COLO668 (cell line): ENCODE results near the gene RASL11B.

Source experiments
- DNase-seq: peaks from one replicate; lab custom pipeline; 2025; ENCODE audit not compliant: unreplicated experiment; lab: John Stamatoyannopoulos, UW

RASL11B gene

DNA sequence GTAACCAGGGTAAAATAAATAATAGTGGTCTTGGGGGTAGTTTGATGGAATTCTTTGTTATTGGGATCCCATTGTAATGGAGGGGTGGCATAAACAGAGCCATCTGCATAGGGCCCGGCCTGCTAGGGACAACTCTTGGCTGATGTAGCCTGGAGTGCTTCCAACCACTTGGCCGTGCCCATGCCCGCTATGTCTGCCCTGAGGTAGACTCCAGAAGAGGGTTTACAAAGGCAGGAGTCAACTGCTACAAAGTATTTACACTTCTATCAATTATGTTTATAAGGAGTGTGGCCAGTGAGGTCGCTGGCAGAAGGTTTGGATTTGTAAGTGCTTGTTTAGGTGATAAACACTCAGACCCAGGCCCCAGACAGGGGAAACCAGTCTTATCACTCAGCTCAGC lies 8.1 kb downstream of the RASL11B start:
- peak; percentile 12 for DNase-seq

DNA sequence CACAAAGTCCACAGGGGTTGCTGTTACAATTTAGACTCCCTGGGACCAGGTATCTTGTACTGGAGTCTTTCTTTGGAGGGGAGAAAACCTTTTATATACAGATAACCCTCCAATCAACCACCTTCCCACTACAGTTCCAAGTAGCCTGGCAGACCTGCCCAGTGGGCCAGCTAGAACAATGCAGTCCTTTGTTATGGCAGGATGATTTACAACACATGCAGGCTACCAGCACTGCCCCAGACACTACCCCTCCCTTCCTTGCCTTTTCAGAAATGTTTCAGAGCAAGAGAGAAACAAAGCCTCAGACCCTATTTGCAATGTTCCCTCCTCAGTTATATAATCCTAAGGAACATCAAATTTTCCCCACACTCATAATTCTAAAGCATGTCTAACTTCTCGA lies 11.1 kb downstream of the RASL11B start:
- DNase-seq = no peak

DNA sequence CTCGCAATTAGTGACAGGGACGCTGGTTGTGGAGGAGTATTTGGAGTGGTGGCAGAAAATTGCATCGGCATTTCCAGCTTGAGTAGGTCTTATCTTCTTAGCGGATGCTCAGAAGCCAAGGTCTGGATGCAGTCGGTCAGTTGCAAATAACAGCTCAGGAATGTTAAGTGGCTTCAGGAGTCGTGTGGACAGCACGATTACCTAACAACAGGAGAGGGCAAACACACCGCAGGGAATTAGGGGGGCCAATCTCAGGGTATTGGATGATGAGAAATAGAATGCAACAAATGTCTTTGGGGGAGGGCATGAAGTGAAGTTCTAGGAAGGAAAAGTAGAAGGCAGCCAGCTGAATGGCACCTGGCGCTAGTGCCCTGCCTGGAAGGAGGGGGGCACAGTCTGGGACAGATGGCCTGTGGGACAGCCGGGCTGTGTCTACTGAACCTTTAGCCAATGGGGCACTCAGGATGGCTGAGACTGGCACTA lies 11.8 kb downstream of the RASL11B start:
- DNase-seq = no peak

DNA sequence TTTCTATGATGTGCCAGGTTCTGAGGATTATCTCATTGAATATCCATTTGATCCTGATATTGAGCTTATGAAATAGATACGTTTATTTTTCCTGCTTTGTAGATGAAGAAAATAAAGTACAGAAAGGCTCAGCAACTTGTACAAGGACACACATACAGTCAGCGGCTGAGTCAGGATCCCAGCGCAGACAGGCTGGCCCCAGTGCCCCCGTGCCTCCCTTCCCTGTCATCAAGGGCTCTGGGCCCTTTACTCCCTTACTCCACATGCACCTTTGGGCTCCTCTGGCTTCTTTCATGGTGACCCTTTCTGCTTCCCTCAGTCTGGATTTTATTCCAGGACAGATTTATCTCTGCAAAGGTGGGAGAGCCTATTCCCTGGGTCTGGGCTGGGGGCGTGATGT lies 12.8 kb downstream of the RASL11B start:
- DNase-seq = no peak

DNA sequence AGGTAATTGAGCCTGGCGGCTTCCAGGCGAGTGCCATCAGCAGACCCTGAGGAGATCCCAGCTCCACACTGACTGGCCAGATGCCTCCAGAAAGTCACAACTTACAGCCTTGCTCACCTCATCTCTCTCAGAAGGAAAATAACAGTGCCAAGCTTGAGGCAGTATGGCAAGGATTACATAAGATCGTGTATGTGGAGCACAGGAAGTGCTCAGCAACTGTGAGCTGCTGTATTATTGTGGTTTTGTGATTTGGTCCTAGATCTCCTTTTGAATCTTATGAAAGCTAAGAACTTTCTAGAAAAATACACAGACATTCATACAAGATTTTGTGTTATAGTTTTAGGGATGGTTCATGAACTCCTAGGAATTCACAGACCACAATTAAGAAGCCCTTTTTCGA lies 14.0 kb downstream of the RASL11B start:
- no peak for DNase-seq

DNA sequence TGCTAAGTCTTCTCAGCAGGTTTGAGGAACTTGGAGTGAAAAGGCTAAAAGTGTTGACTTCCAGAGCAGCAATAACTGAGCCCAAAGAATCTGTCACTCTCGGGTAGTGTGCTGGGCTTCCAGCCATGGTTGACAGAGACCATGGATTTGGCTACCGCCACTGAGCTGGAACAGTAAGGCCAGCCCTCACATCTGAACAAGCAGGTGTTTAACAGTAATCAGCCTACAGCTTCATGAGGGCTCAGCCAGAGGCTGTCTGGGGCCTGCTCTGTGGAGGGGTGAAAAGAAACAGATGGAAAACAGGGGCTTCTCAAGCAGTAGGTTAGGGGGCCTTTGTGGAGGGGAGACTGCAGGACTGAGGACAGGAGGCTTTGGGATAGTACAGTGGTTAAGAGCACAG lies 14.9 kb downstream of the RASL11B start:
- DNase-seq = no peak

DNA sequence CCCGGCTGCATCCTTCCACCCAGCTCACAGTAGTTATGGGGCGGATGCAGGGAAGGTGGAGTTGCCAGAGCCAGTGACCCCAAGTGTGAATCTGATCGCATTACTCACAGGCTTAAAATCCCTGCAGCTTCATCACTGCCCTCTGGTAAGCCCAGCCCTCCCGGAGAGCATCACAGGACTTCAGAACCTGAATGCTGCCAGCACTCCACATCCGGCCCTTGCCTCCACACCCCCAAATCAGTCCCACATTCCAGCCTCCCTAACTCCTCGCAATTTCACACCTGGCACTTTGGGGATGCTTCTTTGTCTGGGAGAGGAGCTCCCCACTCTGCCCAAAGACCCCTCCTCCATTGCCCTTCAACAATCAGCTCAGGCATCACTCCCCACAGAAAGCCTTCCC lies 15.6 kb downstream of the RASL11B start:
- DNase-seq = no peak

DNA sequence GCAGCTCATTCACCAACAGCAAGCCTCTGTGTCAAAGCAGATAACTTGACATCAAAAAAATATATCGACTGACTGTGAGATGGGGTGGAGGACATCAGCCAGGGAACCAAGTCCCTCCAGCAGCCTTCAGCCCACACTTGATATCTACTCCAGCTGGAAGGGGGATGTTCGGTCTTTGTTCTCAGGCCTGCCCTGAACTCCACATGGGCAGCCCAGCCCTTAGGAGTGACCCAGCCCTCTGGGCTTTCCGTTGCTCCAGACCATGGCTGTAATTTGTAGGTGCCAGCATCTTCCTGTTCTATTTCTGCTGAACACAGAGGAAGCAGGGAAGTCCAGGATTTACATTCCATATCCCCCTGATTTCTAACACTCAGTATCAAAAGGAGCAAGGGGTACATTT lies 17.4 kb downstream of the RASL11B start:
- DNase-seq = no peak

DNA sequence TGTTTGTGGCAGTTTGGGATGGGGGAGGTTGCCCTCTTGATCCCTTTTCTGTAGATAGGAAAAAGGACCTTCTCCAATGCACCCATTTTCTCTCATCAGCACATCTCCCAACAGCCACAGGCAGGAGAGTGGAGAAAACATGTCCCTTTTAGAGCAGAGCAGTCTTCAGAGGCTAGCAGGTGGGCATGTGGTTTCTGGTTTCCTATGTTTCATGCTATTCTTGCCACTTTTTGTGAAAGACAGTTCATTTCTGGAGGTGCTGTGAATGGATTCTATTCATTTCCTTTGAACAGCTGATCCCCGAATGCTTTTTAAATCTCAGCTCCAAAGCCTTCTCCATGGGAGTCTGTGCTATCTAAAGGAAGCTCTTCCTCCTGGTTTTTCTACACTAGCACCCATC lies 18.9 kb downstream of the RASL11B start:
- DNase-seq = no peak

DNA sequence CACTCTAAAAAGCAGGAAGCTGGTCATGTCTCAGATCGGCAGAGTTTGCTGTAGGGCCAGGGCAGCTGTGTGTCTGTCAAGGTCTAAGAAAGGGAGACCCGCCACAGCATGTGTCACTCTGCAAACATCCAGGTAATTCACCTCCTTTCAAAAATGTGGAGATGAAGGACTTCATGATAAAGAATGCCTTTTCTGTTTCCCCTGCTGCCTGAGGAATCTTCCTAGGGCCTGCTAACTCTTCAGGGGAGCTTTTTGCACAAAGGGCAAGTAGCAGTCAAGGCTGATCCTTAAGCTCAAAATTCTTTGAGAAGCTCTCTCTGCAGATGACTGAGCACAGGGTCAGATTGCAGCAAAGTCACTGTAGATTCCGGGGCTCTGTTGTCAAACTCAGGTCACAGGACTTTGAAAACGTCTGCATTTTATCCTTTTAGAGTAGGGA lies 21.1 kb downstream of the RASL11B start:
- DNase-seq = no peak

DNA sequence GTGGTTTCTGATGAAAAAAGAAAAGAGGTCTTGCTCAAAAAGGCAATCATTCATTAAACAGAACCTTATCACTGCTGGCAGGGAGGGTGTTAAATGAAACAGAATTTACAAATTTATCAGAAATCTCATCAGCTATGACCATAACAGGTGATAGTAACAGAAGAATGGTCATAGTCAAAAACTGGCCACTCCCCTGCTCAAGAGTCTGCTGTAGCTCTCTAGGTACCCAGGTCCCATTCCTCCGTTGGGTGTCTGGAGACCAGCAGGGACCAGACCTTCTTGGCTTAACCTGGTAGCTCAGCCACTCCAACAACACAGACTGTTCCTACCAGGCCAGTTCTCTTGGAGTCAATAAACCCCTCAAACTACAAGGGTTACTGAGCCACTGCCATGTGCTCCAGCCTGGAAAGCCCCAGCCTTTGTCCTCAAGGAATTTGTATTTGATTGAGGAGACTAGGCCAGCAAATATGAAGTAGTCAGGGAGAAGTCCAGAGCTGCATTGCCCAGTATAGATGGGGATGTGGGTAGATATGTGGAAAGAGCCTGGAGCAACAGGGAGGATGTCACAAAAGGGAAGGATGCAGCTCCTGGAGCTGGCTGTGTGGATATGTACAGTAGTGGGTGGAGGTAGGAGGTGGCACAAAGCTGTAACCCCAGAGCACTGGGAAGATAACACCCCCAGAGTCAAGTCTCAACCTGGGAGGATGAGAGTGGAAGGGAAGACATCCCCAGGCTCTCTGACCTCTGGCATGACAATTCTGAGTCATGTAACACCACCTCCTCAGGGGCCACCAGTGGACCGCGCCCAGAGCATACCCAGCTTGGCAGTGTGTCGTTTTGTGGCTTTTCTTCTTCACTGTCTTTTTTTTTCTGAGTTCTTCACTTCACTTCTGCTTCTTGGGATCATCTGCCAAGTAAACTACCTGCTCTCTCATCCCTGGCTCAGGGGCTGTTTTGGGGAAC lies 21.9 kb downstream of the RASL11B start:
- no peak for DNase-seq

DNA sequence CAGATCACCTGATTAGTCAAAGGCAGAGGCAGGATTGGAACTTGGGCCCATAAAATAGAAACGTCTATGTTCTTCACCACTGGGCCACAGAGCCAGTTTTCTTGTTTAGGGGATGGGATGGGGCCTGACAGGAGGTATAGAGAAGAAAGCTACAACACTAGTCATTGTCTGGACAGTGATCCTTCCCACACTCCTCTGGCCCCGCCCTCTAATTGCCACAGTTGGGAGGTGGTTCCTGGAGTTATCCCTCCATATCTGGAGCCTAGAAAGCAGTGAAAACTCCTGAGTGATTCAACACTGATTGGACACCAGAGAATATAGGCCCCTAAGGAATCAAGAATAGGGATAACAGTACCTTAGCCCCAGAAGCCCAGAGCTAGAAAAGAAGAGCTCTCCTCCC lies 22.9 kb downstream of the RASL11B start:
- DNase-seq = no peak

DNA sequence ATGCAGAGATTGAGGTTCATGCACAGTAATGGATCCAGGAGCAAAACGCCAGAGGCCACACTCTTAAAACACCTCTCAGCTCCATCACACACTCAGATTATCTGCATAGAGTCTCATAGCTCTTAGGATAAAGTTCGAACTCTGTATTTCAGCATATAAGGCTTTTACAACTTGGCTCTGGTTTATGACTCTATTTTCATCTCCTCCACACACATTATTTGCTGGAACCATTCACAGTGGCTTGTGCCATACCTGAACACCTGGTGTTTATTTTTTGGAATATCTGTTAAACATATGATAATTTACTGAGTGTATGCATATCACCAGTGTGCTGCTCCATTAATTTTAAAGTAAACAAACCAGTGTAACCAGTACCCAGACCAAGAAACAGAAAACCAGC lies 27.2 kb downstream of the RASL11B start:
- DNase-seq = no peak

DNA sequence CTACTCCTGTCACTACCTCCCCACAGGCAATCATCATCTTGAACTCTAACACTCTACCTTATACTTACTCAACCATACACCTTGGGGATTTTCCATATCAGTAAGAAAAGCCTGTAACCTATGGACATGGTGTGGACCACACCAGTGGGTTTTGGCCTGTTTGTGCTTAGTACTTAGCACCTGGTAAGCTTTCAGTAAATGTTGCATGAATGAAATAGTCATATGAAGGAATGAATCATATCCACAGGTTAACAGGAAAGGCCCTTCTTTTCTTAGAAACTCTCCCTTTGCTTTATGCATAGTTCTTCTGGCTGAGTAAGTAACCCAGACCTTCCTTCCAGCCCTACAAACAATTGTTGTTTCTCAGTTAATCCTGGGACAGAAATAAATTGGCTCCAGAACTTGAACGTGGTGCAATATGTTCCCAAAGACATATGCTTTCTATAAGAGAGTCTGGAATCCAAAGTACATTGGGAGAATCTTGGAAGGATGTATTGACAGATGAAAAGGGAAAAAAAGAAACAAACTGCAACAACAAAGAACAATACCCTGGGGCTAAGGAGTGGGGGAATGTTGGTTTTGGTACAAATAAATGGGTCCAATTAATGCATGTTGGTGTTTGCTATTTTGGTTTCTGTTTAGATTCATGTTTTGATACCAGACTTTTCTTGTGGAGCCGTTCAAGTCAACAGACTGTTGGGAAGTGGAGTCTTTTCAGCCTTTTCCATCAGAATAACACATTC lies 27.8 kb downstream of the RASL11B start:
- DNase-seq = no peak

DNA sequence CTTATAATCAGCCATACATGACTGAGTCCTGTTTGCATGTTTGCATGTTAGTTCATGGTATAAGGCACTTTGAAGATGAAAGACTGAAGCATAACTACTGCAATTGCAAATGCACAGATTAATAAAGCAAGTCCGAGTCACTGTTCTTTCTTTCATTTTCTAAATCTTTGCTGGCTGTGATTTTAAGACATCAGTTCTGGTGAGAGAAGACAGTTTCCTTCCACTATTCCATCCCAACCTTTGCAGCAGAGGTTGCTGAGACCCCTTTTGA lies 28.3 kb downstream of the RASL11B start:
- DNase-seq = no peak

DNA sequence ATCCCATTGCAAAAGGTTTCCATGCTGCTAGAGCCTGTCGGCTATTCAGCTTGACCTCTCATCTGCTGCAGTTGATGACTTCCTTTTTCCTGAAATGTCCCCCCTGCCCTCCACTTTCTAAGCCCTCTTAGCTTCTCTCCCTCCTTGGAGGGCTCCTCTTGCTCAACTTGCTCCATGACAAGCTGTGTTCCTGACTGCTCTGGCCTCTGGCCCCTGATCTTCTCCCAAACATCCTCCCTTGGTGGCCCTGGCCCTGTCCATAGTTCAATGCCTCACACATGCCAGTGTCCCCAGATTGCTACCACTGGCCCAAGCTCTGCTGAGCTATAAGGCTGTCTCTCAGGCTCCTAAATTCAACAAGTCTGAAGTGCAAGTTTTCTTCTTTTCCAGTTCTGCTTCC lies 29.6 kb downstream of the RASL11B start:
- DNase-seq = no peak

DNA sequence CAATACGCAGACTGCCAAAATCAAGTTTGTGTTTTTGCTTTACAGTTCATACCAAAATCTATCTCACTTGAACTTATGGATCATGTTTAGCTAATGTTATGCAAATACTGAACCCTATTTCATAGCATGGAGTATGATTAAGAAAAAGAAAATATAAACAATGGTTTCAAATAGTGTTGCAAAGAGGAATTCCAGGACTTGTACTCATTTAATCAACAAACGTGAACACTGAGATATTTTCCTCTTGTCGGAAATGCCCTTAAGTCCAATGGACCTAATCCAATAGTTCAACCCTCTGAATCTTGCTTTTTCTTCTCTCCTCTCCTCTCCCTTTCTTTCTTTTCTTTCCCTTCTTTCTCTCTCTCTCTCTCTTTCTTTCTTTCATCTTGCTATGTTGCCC lies 30.8 kb downstream of the RASL11B start:
- DNase-seq = no peak

DNA sequence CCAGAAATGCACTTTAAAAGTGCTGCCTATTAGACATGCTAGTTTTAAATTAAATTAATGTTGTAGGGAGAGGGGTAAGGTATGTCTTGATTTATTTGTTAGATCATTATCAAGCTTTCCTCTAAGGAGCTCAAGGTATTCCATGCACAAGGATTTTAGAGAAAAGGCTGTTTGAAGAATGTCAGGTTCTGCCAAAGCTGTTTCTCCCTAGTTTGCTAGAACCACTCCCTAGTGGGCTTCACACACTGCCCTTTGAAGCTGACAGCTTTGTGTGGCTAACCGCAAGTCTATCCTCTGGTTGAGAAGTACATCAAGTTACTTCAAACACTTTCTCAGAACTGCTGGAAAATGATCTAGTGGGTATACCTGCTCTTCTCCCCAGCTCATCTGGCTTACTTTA lies 32.3 kb downstream of the RASL11B start:
- no peak for DNase-seq

DNA sequence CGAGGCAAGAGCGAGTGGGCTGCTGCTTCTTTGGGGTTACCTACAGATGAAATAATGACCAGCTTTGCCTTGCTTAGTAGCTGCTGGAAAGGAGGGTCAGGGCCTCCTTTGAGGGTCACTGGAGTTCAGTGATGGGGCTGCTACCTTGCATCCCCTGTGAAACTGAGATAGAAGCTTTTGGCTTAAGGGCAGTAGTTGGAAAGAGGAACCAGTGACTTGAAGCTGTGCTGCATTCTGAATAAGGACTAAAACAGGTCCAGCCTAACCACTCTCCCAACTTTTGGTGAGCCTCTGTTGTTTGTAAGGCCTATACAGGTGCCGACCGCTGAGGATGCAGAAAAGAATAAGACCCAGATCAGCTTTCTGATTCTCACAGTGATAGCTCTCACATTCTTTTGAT lies 41.2 kb downstream of the RASL11B start:
- no peak for DNase-seq

DNA sequence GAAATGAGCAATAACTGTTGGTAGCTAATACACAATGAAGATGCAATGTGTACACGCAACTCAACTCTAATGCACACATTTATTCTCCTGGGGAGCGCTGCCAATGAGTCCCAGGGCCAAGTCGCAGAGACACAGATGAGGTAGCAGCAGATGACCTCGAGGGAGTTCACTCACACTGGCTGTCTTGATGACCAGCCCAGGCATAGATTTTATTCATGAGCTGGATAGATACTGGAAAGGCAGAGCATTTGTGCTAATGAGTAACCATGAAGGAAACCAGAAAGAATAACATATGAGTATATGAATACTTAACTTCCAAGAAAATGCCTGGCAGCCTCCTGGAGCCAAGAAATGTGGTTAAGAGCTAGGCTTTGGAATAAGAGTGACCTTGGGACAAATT lies 42.3 kb downstream of the RASL11B start:
- no peak for DNase-seq

DNA sequence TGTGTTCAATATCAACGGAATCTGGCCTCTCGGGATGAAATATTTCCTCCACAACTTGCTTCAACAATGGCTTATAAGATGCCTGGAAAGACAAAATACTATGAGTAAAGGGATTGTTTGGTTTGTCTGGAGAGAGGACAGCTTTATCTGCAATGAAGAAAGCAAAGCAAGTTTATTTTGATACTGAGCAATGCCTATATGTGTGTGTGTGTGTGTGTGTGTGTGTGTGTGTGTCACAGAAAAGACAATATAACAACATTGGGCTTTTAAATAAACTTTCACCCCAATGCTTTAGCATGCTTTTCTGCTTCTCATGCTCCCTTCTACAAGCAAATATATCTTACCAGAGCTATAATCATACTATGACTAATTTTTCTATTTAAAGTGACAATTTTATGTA lies 45.4 kb downstream of the RASL11B start:
- DNase-seq = no peak

DNA sequence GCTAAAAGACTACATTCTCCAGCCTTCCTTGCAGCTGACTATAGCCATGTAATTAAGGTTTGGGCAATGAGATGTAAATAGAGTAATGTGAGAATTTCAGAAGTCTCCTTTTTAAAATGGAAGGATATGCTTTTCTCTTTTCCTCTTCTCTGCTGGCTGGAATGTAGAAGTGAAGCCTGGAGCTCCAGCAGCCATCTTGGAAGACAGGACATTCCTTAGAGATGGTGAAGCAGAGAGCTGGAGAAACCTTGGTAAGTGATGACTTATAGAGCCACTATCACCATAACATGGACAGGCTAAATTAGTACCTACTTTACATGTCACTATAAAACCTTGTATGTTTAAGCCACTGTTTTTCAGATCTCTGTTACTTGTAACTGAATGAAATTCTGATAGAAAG lies 48.0 kb downstream of the RASL11B start:
- no peak for DNase-seq
